ENCODE data around the gene BICD1. TPM values are rescaled to one million over a fixed set of nuclear protein-coding genes. Genes with fewer than 3 reads are reported as not detected.

Gene BICD1
- total RNA-seq, 1 donor from 2014 or later, result 33.8 TPM

DNA sequence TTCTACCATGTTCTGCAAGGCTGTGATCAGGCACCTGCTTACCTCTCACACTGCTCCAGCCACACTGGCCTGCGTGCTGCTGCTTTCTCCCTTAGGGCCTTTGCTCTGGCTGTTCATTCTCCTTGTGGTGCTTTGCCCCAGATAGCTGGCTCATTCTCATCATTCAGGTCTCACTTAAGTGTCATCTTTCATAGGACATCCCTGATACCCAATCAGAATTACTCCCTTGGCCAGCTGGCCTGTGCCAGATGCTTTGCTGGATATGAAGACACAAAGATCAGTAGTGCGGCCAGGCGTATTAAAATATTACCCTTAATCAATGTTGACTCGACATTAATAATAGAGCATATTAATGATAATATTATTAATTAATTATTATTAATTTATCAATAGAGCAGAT, 148.9 kb downstream of the BICD1 start:
- Histone ChIP-seq H3K27ac (no peak overlapping the region), H3K4me1 (no peaks in the 10 kb centered on the region), H3K27me3 (no peaks in the 10 kb centered on the region), H3K36me3 (no peaks in the 10 kb centered on the region), H3K4me3 (no peak overlapping the region), H3K9me3 (no peaks in the 10 kb centered on the region)
- TF ChIP-seq, protein P1, sequence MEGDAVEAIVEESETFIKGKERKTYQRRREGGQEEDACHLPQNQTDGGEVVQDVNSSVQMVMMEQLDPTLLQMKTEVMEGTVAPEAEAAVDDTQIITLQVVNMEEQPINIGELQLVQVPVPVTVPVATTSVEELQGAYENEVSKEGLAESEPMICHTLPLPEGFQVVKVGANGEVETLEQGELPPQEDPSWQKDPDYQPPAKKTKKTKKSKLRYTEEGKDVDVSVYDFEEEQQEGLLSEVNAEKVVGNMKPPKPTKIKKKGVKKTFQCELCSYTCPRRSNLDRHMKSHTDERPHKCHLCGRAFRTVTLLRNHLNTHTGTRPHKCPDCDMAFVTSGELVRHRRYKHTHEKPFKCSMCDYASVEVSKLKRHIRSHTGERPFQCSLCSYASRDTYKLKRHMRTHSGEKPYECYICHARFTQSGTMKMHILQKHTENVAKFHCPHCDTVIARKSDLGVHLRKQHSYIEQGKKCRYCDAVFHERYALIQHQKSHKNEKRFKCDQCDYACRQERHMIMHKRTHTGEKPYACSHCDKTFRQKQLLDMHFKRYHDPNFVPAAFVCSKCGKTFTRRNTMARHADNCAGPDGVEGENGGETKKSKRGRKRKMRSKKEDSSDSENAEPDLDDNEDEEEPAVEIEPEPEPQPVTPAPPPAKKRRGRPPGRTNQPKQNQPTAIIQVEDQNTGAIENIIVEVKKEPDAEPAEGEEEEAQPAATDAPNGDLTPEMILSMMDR (IDR thresholded peaks at IDR 0.05), result no peak
- intact Hi-C loops (cut with DNase I), result no loop called here
- no peak for DNase-seq (ENCODE audit: low spot score in 2 of 2)

DNA sequence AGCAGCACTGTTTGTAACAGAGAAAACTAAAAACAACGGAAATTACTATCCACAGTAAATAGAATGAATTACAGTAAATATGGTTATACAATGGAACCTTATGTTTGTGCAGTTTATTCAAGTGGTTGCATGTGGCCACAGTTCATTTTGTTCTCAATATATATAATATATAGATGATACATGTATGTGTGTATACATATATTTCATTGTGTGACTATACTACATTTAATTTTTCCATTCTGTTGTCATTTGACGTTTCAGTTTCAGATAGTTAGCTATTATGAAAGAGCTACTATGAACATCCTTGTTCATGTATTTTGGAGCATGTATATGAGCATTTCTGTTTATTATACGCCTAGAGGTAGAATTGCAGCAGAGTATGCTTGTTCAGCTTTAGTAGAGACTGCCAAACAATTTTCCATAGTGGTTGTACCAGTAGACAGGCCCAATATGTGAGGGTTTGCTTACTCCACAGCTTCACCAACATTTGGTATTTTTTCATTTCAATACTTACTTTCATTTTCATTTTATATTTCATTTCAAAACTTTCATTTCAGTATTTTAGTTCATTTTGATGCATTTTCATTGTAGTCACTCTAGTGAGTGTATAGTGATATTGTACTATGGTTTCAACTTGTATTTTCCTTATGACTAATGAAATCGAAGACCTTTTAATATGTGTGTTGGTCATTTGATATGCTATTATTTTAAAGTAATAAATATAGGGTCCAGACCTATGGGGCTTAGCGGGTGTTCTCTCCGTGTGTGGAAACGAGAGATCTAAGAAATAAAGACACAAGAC, 151.2 kb downstream of the BICD1 start:
- H3K4me3 ChIP-seq, result no peak overlapping the region
- DNase-seq (ENCODE audit: low spot score in 2 of 2), result no peak
- H3K27ac ChIP-seq, result no peak overlapping the region
- H3K9me3 ChIP-seq, result no peaks in the 10 kb centered on the region
- H3K27me3 ChIP-seq, result no peaks in the 10 kb centered on the region
- intact Hi-C loops (cut with DNase I), result no loop called here
- no peaks in the 10 kb centered on the region for H3K4me1 ChIP-seq
- H3K36me3 ChIP-seq, result no peaks in the 10 kb centered on the region
- TF ChIP-seq, protein P1 (IDR thresholded peaks at IDR 0.05), result no peak

DNA sequence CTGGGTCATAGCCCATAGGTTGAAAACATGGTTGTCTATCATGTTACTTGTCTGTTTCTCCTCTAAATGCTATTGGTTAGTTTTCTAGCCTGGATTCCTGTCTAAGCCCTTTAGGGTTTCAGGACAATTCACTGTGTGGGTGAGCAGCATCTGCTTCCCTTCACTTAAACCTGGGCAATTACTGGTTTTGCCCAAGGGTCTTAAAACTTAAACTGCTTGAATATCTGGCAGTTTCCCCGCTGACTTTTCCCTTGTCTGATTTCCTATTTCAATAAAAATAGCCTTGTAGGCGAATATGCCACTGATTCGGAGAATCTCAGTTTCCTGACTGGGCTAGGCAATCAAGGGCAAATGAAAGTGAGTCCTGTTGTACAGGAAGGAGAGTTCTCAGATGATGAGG, 154.0 kb downstream of the BICD1 start:
- Histone ChIP-seq H3K27ac (no peak overlapping the region), H3K36me3 (no peaks in the 10 kb centered on the region), H3K27me3 (no peaks in the 10 kb centered on the region), H3K9me3 (no peaks in the 10 kb centered on the region), H3K4me1 (no peaks in the 10 kb centered on the region), H3K4me3 (no peak overlapping the region)
- TF ChIP-seq, protein P1 (IDR thresholded peaks at IDR 0.05), result no peak
- intact Hi-C loops (cut with DNase I), result no loop called here
- no peak for DNase-seq (ENCODE audit: low spot score in 2 of 2)

DNA sequence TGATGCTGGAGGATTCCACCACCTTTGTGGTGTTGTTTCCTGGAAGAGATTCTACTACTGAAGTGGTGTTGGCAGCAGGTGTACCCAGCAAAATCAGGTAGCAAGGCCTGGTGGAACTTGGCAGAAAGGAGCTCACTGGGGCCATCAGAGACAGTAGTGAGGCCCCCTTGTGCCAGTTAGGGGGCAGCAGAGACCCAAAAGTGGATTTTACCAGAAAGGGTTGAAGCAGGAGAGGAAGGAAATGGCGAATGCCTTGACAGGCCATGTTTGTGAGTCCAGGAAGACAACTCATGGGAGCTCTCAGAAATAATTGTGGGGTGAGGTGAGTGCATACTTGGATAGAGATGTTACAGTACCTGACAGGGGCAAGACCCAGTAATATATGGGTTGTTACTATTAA, 155.0 kb downstream of the BICD1 start:
- Histone ChIP-seq H3K4me1 (no peaks in the 10 kb centered on the region), H3K4me3 (no peak overlapping the region), H3K27me3 (no peaks in the 10 kb centered on the region), H3K9me3 (no peaks in the 10 kb centered on the region), H3K36me3 (no peaks in the 10 kb centered on the region), H3K27ac (no peak overlapping the region)
- intact Hi-C loops (cut with DNase I), result no loop called here
- no peak for DNase-seq (ENCODE audit: low spot score in 2 of 2)
- TF ChIP-seq, protein P1 (IDR thresholded peaks at IDR 0.05), result no peak

DNA sequence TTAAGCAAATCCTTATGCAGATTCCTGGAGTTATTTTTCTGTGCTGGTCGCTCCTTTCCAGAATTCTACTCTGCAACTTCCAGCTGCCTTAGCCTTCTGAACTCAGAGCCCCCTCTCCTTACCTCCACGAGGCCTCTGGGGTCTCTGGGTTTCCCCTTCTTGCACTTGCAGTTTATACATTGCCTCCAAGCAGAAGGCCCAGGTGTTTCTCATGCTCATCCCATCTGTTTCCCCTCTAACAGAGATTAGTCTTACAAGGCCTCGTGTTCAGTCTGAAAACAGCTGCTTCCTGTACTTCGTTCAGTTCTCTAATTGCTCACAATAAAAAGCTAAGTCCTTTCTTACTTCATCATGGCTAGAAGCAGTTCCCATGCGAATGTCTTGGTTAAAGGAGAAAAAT, 158.3 kb downstream of the BICD1 start:
- Histone ChIP-seq H3K36me3 (no peaks in the 10 kb centered on the region), H3K4me3 (no peak overlapping the region), H3K27ac (no peak overlapping the region), H3K27me3 (no peaks in the 10 kb centered on the region), H3K4me1 (no peaks in the 10 kb centered on the region), H3K9me3 (no peaks in the 10 kb centered on the region)
- intact Hi-C loops (cut with DNase I), result no loop called here
- DNase-seq (ENCODE audit: low spot score in 2 of 2), result no peak
- TF ChIP-seq, protein P1 (IDR thresholded peaks at IDR 0.05), result no peak

Data from ascending aorta (tissue), 2 donors.